OCI-LY3 (cell line): Measurements from ENCODE around the gene GPR55.

Experiments used
- H2AFZ ChIP-seq: fragments of 200-600, 300-600 bp; shearing (Covaris generic); 2 replicates; pipeline ENCODE4 v1.6.0; 2014; ENCODE audit warnings: antibody characterized with exemption, low read depth, low read length
- H3K27ac ChIP-seq: fragments of 200-600, 300-600 bp; sonication (generic); 2 replicates; pipeline ENCODE4 v1.5.1; 2014; ENCODE audit warnings: mild to moderate bottlenecking, low read length, moderate library complexity, mixed read lengths
- H3K27me3 ChIP-seq: fragments of 200-600, 300-600 bp; sonication (generic); 2 replicates; pipeline ENCODE4 v1.6.1; 2014; ENCODE audit warnings: low read depth, low read length, mixed read lengths
- H3K36me3 ChIP-seq: fragments of 200-600, 300-600 bp; sonication (generic); replicated peaks from 2 replicates; pipeline ENCODE3; 2014; ENCODE audit warnings: low read depth, low read length, mixed read lengths
- H3K4me1 ChIP-seq: fragments of 300-600, 200-600 bp; sonication (generic); 2 replicates; pipeline ENCODE4 v1.6.1; 2014; ENCODE audit warnings: low read length, mixed read lengths
- H3K4me2 ChIP-seq: fragments of 200-600, 300-600 bp; sonication (generic); 2 replicates; pipeline ENCODE4 v1.6.1; 2014; ENCODE audit warnings: low read length, mixed read lengths
- H3K4me3 ChIP-seq: fragments of 300-600, 200-600 bp; sonication (generic); 2 replicates; pipeline ENCODE4 v1.5.1; 2014; ENCODE audit warnings: antibody characterized with exemption, mild to moderate bottlenecking, low read length, moderate library complexity
- H3K79me2 ChIP-seq: fragments of 300-600, 200-600 bp; shearing (Covaris generic); 2 replicates; pipeline ENCODE4 v1.6.1; 2014; ENCODE audit warnings: mild to moderate bottlenecking, low read length, mixed read lengths
- H3K9ac ChIP-seq: fragments of 300-600, 200-600 bp; shearing (Covaris generic); 2 replicates; pipeline ENCODE4 v1.6.0; 2014; ENCODE audit warnings: mild to moderate bottlenecking, low read length, moderate library complexity
- H3K9me3 ChIP-seq: fragments of 200-600, 300-600 bp; shearing (Covaris generic); 2 replicates; pipeline ENCODE4 v1.6.1; 2014; ENCODE audit warnings: low read length, mixed read lengths; ENCODE audit not compliant: insufficient read depth
- H4K20me1 ChIP-seq: fragments of 200-600, 300-600 bp; sonication (generic); 2 replicates; pipeline ENCODE4 v1.6.1; 2016; ENCODE audit warnings: low read length, mixed read lengths; ENCODE audit not compliant: insufficient read depth
- CTCF ChIP-seq: fragments of 200-600, 300-600 bp; sonication (generic); IDR thresholded peaks from 2 replicates; pipeline ENCODE4 v1.5.1; 2014; ENCODE audit warnings: antibody characterized with exemption, low read length, low read depth
- EZH2phosphoT487 ChIP-seq: fragments of 200-600 bp; shearing (Covaris generic); IDR thresholded peaks from 2 replicates; pipeline ENCODE4 v1.6.1; 2018; ENCODE audit warnings: antibody characterized with exemption, mixed run types, low read depth

The GPR55 gene

GRCh38 chr2:230919681-230920080, 5.4 kb downstream of the GPR55 start:
- Histone ChIP-seq H3K4me3 (no peak overlapping the region), H3K4me1 (peaks cover 43% of the 10 kb centered on the region), H3K9ac (no peak overlapping the region), H3K27me3 (no peaks in the 10 kb centered on the region), H3K4me2 (no peak overlapping the region), H2AFZ (no peak overlapping the region), H3K9me3 (no peaks in the 10 kb centered on the region), H3K36me3 (no peaks in the 10 kb centered on the region), H3K27ac (no peak overlapping the region), H3K79me2 (no peaks in the 10 kb centered on the region), H4K20me1 (no peaks in the 10 kb centered on the region)
- TF ChIP-seq EZH2phosphoT487 (no peak), CTCF (no peak)

DNA sequence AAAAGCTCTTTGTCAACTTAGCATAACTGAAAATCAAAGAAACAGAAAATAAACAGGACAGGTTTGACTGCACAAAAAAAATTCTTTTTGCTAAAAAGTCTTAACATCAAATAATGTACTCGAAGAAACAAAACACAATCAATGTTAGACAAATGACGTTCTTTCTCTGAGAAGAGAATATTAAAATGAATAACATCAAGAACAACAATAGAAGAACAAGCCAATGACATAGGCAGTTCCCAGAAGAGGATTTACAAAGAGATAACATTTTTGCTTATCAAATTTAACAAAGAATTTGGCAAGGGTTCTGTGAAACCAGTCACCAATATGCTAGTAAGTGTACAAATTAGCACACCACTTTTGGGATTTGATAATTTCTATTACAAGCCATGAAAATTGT, 5.8 kb downstream of the GPR55 start:
- H3K4me2 ChIP-seq = no peak overlapping the region
- H2AFZ ChIP-seq = no peak overlapping the region
- no peaks in the 10 kb centered on the region for H3K36me3 ChIP-seq
- no peaks in the 10 kb centered on the region for H3K27me3 ChIP-seq
- no peaks in the 10 kb centered on the region for H3K79me2 ChIP-seq
- no peak overlapping the region for H3K9ac ChIP-seq
- no peak overlapping the region for H3K27ac ChIP-seq
- TF ChIP-seq EZH2phosphoT487 = no peak
- no peak for TF ChIP-seq CTCF
- H3K9me3 ChIP-seq = no peaks in the 10 kb centered on the region
- peaks cover 47% of the 10 kb centered on the region for H3K4me1 ChIP-seq
- H4K20me1 ChIP-seq = no peaks in the 10 kb centered on the region
- no peak overlapping the region for H3K4me3 ChIP-seq

DNA sequence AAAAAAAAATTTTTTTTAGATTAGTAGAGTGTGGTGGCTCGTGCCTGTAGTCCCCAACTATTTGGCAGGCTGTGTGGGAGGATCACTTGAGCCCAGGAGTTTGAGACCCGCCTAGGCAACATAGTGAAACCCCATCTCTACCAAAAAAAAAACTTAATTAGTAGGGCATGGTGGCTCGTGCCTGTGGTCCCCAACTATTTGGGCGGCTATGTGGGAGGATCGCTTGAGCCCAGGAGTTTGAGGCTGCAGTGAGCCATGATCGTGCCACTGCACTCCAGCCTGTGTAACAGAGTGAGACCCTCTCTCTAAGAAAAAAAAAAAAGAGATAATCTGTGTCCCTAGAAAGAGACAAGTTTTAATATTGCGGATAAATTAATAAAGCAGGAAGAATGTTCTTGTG, 8.8 kb downstream of the GPR55 start:
- Histone ChIP-seq H2AFZ (no peak overlapping the region), H3K27ac (no peak overlapping the region), H3K27me3 (no peaks in the 10 kb centered on the region), H3K36me3 (no peaks in the 10 kb centered on the region), H3K9ac (no peak overlapping the region), H3K4me2 (no peak overlapping the region), H3K79me2 (no peaks in the 10 kb centered on the region), H3K4me1 (peaks cover 46% of the 10 kb centered on the region), H4K20me1 (no peaks in the 10 kb centered on the region), H3K9me3 (no peaks in the 10 kb centered on the region), H3K4me3 (no peak overlapping the region)
- TF ChIP-seq CTCF (no peak), EZH2phosphoT487 (no peak)

DNA sequence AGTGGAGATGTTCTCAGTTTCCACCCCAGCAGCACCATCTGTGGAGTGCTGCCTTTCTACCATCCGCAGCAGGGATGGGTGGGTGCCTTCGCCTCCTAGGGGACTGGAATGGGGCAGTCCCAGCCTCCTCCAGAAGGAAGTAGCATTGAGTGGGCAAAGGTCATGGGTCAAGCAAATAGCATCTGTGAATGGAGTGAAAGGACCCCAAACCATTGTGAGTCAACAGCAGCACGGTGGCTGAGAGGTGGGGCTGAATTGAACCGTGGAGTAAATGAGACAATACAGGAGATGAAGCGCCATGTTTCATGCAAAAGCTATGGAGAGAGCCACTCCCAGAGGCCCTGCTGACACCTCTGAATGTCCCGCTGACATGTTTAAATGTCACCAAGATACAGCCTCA, 9.7 kb downstream of the GPR55 start:
- H3K27ac ChIP-seq = no peak overlapping the region
- H3K79me2 ChIP-seq = no peaks in the 10 kb centered on the region
- H2AFZ ChIP-seq = no peak overlapping the region
- no peaks in the 10 kb centered on the region for H4K20me1 ChIP-seq
- H3K4me3 ChIP-seq = no peak overlapping the region
- peak overlapping the region; percentile 16; the same call in 1 of the 2 replicates for H3K4me2 ChIP-seq
- no peaks in the 10 kb centered on the region for H3K36me3 ChIP-seq
- no peak for TF ChIP-seq CTCF
- TF ChIP-seq EZH2phosphoT487 = no peak
- H3K9me3 ChIP-seq = no peaks in the 10 kb centered on the region
- no peak overlapping the region for H3K9ac ChIP-seq
- H3K27me3 ChIP-seq = no peaks in the 10 kb centered on the region
- peaks cover 41% of the 10 kb centered on the region for H3K4me1 ChIP-seq
